LNCaP clone FGC (cell line): ENCODE data around the gene LTV1.
A peak's percentile ranks its signal among the peaks of the same experiment; 100 is the strongest.

Experiments
- DNase-seq: peaks from one replicate; pipeline ENCODE4 v3.0.0-alpha.2; 2011; ENCODE audit warnings: low read depth
- H3K4me3 ChIP-seq: 2 replicates; pipeline ENCODE4 v1.5.1; 2011; ENCODE audit warnings: mild to moderate bottlenecking, low read depth, low read length, control low read depth
- TF ChIP-seq, protein P1 (sequence below): IDR thresholded peaks from 2 replicates; pipeline ENCODE4 v1.5.1; 2012; ENCODE audit warnings: mild to moderate bottlenecking; ENCODE audit not compliant: control insufficient read depth, insufficient read depth; ENCODE audit errors: extremely low read depth

LTV1 gene

DNA sequence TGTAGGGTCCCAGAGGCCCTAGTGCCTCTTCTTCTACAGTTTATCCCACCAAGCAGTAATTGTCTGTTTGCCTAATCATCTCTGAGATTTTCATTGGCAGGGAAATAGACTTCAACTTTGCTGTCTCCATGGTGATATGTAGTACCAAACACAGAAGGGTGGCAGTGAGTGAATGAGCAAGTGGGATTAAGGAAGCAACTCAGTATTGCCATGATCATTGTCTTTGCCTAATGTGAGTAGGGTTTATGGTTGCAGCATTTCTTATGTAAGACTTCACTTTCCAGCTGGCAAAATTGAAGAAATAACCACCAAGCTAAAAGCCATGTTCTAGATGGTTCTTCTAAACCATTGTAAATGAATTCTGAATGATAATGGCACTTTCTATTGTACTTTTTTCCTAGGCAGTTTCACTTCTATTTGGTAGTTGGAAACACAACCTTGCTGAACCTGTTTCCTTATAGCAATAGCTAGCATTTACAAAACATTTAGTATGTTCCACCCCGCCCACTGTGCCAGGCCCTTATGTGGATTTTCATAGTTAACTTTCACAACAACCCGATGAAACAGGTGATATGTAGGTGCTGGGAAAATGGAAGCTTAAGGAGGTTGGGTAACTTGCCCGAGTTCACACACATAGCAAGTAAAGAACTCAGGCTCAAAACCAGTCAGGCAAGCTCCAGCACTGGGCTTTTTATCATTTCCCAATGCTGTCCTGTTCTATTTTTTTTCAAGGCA is 53.2 kb downstream of the LTV1 start:
- H3K4me3 ChIP-seq: 0 out of 2 replicates have a peak overlapping the region, but pooled peaks have one; percentile 2
- DNase-seq: peak; percentile 66
- TF ChIP-seq, protein P1, sequence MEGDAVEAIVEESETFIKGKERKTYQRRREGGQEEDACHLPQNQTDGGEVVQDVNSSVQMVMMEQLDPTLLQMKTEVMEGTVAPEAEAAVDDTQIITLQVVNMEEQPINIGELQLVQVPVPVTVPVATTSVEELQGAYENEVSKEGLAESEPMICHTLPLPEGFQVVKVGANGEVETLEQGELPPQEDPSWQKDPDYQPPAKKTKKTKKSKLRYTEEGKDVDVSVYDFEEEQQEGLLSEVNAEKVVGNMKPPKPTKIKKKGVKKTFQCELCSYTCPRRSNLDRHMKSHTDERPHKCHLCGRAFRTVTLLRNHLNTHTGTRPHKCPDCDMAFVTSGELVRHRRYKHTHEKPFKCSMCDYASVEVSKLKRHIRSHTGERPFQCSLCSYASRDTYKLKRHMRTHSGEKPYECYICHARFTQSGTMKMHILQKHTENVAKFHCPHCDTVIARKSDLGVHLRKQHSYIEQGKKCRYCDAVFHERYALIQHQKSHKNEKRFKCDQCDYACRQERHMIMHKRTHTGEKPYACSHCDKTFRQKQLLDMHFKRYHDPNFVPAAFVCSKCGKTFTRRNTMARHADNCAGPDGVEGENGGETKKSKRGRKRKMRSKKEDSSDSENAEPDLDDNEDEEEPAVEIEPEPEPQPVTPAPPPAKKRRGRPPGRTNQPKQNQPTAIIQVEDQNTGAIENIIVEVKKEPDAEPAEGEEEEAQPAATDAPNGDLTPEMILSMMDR: no peak

DNA sequence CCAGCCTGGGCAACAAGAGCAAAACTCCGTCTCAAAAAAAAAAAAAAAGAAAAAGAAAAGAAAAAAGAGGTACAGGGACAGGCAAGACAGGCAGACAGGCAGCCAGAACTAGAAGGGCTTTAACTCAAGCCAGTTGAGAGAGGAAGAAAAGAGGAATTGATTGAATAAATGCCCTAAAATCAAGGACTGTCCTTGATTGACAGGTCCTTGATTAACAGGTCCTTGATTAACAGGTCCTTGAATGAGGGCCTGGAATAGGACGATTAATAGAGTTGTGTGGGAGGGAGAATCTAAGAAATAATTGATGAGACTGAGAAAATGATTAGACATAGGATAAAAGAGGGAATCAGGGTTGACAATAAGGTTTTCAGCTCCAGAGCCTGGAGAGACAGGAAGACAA is 57.2 kb downstream of the LTV1 start:
- H3K4me3 ChIP-seq: no peak overlapping the region
- TF ChIP-seq, protein P1: no peak
- no peak for DNase-seq

DNA sequence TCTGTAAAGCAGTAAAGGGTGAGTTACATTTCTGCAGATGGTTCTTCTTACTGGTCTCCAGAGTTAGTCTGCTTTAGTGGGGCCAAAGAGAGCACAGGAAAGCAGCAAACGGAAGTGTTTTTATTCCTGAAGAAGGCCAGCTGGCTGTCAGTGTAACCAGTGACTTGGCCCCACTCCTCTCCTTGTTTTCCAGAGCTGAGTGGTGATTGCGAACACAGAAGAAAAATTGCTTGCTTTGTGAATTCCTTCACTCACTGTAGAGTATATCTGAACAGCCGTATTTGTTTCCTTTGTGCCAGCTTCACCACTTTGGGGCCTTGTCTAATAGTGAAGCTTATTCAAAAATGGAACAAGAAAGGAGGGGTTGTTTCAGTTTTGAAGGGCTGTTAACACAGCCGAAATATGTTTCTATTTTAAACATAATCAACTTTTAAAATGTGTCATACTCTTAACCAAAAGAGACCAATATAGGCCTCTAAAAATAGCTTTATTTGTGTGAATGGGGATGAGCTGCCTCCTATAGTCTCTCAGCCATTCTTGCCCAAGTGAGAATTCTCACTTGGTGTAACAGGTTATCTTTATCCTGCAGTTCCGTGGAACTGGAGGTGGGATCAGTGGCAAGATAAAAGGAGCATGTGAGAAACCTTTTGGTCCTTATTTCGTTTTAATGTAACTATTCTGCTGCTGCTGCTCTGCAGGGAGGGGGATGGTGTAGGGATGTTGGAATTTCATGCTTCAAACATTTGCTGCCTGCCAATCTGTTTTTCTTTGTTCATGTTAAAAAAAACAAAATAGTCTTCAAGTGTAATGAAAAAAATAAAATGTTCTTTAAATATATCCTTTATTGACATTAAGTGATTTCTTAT is 59.0 kb downstream of the LTV1 start:
- no peak overlapping the region for H3K4me3 ChIP-seq
- TF ChIP-seq, protein P1: no peak
- no peak for DNase-seq

DNA sequence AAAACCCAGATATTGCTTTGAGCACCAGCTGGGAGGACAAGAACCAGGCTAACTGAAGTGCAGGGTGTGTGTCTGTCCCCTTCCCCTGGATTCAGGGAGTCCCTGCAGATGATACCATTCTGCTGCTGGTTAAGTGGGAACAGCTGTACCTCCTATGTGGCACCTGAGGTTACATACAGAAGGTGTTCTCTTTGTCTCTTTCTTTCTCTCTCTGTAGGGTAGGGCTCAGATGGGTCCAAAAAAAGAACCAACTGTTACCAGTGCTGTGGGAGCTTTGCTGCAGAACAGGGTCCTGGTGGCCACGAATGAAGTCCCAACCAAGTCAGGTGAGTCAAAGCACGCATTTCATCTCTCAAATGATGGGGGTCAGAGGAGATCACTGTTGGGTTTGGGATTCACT is 59.7 kb downstream of the LTV1 start:
- TF ChIP-seq, protein P1: no peak
- DNase-seq: no peak
- H3K4me3 ChIP-seq: no peak overlapping the region

DNA sequence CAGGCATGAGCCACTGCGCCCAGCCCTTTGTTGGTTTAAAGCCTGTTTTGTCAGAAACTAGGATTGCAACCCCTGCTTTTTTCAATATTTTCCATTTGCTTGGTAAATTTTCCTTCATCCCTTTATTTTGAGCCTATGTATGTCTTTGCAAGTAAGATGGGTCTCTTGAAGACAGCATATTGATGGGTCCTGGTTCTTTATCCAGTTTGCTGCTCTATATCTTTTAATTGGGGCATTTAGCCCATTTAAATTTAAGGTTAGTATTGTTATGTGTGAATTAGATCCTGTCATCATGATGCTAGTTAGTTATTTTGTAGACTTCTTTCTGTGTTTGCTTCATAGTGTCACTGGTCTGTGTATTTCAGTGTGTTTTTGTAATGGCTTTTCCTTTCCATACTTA is 67.9 kb downstream of the LTV1 start:
- H3K4me3 ChIP-seq: no peak overlapping the region
- DNase-seq: no peak
- TF ChIP-seq, protein P1: no peak

DNA sequence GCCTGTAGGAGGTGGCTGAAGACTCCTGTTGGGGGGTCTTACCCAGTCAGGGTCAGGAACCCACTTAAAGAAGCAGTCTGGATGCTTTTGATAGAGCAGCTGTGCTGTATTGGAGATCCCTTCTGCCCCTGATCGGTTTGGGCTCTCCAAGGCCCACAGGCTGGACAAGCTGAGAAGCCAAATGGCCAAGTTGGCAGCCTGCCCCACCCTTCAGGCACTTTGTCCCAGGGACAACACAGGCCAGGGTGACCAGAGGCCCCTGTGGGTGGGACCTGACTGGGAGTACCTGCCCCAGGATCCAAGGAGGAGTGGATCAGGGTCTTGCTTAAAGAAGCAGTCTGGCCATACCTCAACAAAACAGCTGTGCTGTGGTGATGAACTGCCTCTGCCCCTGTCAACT is 69.5 kb downstream of the LTV1 start:
- H3K4me3 ChIP-seq: no peak overlapping the region
- TF ChIP-seq, protein P1: no peak
- DNase-seq: no peak
